Muscle of leg (tissue), 11 donors: ENCODE results near the gene NECAB2. TPM values are rescaled to one million over a fixed set of nuclear protein-coding genes. Genes with fewer than 3 reads are reported as not detected.
A peak's percentile ranks its signal among the peaks of the same experiment; 100 is the strongest.
"Not testable (repeated sequence)": the region's sequence is repeated elsewhere in the genome, so short reads cannot be mapped to it uniquely, and the experiment has no call there.

Source experiments
- DNase-seq: peaks from one replicate; pipeline ENCODE4 v3.0.0; 2013
- H3K27ac ChIP-seq: one replicate; pipeline ENCODE4 v1.5.1; 2013; ENCODE audit warnings: mild to moderate bottlenecking, low read length, control low read depth
- H3K27me3 ChIP-seq: one replicate; pipeline ENCODE4 v1.6.1; 2013; ENCODE audit warnings: low read length; ENCODE audit not compliant: control insufficient read depth, insufficient read depth
- H3K36me3 ChIP-seq: one replicate; pipeline ENCODE4 v1.6.1; 2013; ENCODE audit warnings: low read length; ENCODE audit not compliant: control insufficient read depth, insufficient read depth
- H3K4me1 ChIP-seq: one replicate; pipeline ENCODE4 v1.6.1; 2013; ENCODE audit warnings: low read length; ENCODE audit not compliant: control insufficient read depth, insufficient read depth
- H3K4me3 ChIP-seq: one replicate; pipeline ENCODE4 v1.5.1; 2013; ENCODE audit warnings: low read length, control low read depth
- H3K9me3 ChIP-seq: replicated peaks from 2 replicates; pipeline ENCODE4 v1.6.1; 2013; ENCODE audit warnings: low read depth, low read length; ENCODE audit not compliant: control insufficient read depth
- WGBS: methylation state at CpG from one replicate; pipeline ENCODE4 v1.1.5; 2013; ENCODE audit warnings: missing lambda C conversion rate; ENCODE audit not compliant: insufficient coverage; 5-methylcytosine and 5-hydroxymethylcytosine counted together
- polyA plus RNA-seq, 8 donors: library from polyadenylated mRNA; unstranded; fragments of 120-200 nt; gene quantifications; one replicate each; pipeline versions ENCODE4 v1.2.1 to v1.2.3, GENCODE V29; 2013; ENCODE audit warnings: inconsistent platforms in 1 of 8, low replicate concordance in 1 of 8; ENCODE audit not compliant: insufficient read length in 8 of 8, insufficient read depth in 1 of 8
- total RNA-seq: library from RNA; stranded (reverse); fragments of 120-200 nt; gene quantifications from one replicate; pipeline ENCODE4 v1.2.4, GENCODE V29; 2013

The NECAB2 gene
- total and polyA plus RNA-seq, 9 donors, result 0.22 to 1.5 (median 0.84) TPM

DNA sequence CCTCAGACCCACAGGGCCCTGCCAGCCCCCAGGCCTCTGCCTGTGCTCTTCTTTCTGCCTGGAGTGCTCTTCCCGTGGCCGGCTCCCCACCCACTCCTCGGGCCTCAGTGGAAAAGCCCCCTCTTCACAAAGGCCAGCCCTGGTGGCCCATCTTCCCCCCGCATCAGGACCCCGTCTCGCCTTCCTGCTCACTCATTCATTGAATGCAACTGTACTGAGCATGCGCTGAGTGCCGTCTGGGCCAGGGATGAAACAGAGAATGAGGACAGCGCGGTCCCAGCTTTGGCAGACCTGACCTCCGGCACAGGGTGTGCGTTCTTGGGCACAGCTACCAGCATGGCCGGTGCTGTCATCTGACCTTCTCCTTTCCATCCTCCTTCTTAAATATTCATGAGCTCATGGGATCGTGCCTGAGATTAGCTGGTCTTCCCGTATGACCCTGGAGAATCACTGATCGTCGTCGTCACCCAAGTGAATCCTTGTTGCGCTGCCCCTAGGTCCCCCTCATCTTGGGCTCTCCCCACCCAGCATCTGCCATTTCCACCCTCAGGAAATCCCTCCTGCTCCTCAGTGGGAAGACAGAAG, 31.4 kb upstream of the NECAB2 start:
- peaks cover 6% of the 10 kb centered on the region for H3K27me3 ChIP-seq
- no peak for DNase-seq
- no peak overlapping the region for H3K4me3 ChIP-seq
- H3K36me3 ChIP-seq, result no peaks in the 10 kb centered on the region
- no peaks in the 10 kb centered on the region for H3K9me3 ChIP-seq
- peaks cover 25% of the 10 kb centered on the region for H3K4me1 ChIP-seq
- no peak overlapping the region for H3K27ac ChIP-seq
- WGBS, result 80% methylated on average over 18 of the region's 19 CpGs

DNA sequence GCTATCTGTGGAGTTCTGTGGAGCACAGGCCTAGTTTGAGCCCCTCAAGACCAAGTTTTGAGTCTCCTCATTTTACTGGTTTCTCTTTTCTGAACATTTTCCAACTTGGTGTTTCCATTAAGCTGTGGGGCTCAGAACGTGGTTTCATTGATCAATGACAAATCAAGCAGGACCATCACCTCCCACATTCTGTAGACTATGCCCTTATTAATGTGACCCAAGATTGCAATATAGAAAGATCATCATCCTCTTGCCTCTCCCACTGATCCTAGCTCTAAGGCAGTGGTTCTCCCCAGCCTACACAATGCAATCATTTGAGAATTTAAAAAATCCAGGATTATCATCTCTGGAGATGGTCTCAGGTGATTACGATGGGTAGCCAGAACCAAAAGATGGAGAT, 30.8 kb upstream of the NECAB2 start:
- no peak overlapping the region for H3K27ac ChIP-seq
- peaks cover 6% of the 10 kb centered on the region for H3K27me3 ChIP-seq
- peaks cover 25% of the 10 kb centered on the region for H3K4me1 ChIP-seq
- no peak overlapping the region for H3K4me3 ChIP-seq
- H3K36me3 ChIP-seq, result no peaks in the 10 kb centered on the region
- no peak for DNase-seq
- WGBS, result 100% methylated on average over 1 of the region's 2 CpGs
- H3K9me3 ChIP-seq, result no peaks in the 10 kb centered on the region

DNA sequence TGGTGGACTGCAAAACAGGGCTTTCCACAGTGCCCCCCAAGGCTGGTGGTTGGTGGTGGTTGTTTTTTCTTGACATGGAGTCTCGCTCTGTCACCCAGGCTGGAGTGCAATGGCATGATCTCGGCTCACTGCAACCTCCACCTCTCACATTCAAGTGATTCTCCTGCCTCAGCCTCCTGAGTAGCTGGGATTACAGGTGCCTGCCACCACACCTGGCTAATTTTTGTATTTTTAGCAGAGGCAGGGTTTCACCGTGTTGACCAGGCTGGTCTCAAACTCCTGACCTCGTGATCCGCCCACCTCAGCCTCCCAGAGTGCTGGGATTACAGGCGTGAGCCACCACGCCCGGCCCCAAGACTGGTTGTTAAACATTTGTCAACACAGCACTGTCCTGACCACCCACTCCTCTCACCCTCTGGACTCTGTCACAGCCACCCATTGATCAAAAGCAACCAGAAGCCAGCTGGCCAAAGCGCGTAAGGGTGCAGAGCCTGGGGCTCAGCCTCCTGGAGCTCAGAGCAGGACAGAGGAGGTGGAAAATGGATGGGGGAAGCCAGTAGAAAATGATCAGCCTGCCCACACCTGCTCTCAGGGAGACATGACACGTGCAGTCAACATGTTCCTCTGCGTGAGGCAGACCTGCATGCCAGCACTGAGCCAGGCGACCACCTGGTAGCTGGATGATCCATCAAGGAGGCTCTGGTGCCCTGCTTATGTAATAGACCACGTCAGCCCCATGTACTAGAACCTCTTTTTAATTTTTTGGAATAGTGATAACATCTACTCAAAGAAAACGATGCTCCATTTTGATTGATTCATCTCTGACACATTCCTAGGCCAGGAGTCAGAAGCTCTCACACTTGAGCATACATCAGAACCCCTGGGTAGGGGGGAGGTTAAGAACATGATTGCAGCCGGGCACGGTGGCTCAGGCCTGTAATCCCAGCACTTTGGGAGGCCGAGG, 29.8 kb upstream of the NECAB2 start:
- WGBS, result 74% methylated on average over 7 of the region's 18 CpGs
- H3K36me3 ChIP-seq, result no peaks in the 10 kb centered on the region
- no peak for DNase-seq
- H3K4me1 ChIP-seq, result peaks cover 23% of the 10 kb centered on the region
- no peaks in the 10 kb centered on the region for H3K9me3 ChIP-seq
- H3K27me3 ChIP-seq, result peaks cover 6% of the 10 kb centered on the region
- H3K4me3 ChIP-seq, result no peak overlapping the region
- no peak overlapping the region for H3K27ac ChIP-seq

DNA sequence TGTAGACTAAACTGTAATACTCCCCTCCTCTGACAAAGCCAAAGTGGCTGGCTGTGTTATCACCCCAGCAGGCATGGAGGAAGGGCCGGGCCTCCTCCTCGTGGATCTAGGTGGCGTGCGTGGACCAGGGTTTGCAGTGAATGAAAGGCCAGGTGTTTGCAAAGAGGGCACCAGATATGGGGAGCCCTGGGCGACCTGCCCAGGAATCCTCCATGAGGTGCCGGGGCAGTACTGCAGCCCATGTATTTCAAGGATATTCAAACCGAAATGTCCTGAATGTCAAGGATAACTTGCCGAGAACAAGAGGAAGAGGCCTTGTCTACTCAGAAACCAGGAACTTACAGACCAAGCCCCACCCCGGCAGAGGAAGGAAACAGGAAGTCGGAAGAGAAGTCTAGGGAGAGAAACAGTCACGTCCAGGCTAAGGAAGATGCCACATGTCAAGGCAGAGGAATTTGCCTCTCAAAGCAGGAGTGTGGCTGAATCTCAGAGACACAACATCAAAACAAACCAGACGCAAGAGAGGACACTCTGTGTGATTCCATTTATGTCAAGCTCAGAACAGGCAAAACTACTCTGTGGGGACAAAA, 28.7 kb upstream of the NECAB2 start:
- H3K4me3 ChIP-seq, result no peak overlapping the region
- H3K27ac ChIP-seq, result no peak overlapping the region
- 72% methylated on average over 9 of the region's 12 CpGs for WGBS
- peaks cover 18% of the 10 kb centered on the region for H3K4me1 ChIP-seq
- H3K9me3 ChIP-seq, result no peaks in the 10 kb centered on the region
- DNase-seq, result peak; percentile 50
- H3K27me3 ChIP-seq, result peaks cover 4% of the 10 kb centered on the region
- H3K36me3 ChIP-seq, result no peaks in the 10 kb centered on the region

DNA sequence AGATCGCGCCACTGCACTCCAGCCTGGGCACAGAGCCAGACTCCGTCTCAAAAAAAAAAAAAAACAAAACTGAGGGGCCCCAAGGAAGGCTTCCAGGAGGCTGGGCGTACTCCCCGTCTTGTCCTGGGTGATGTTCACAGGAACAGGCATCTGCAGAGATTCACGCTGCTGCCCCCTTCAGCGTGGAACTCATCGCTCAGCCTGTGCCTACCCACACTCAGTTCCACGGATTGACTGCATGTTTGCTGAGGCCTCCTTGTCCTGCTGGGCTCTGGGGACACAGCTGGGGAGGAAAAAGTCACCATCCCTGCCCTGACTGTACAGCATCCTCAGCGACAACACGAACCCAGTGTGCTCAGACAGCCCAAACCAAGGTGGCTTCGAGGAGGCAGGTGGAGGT, 27.9 kb upstream of the NECAB2 start:
- Histone ChIP-seq H3K27ac (no peak overlapping the region), H3K4me1 (peaks cover 12% of the 10 kb centered on the region), H3K36me3 (no peaks in the 10 kb centered on the region), H3K4me3 (no peak overlapping the region), H3K9me3 (no peaks in the 10 kb centered on the region), H3K27me3 (peaks cover 4% of the 10 kb centered on the region)
- 79% methylated on average over 7 of the region's 12 CpGs for WGBS
- DNase-seq, result no peak

DNA sequence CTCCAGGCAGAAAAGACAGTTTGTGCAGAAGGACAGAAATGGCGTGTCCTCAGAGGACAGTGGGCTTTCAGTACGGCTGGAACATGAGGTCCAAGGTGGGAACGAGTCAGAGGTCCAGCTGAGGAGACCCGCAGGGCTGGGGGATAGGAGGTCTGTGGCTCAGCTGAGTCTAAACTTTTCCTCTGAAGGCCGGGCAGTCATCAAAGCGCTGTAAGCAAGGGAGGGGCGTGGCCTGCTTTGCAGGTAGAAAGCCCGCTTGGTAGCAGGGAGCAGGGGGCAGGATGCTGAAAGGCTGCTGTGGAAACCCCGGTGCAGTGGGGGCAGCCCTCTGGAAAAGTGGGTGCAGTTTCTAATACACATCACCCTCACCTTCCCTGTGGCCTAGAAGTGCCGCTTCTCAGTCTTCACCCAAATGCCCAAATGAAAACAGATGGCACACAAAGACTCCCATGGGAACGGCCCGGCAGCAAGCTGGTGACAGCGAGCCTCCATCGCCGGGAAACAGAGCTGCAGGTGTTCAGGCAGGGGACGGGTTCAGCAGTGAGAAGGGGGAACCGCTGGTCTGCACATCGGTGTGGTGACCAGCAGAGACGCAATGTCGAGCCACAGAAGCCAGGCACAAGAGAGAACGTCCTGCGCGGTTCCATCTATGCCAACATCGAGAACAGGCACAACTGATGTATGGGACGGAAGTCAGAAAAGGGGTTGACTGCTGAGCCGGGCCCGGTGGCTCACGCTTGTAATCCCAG, 27.2 kb upstream of the NECAB2 start:
- H3K27ac ChIP-seq, result no peak overlapping the region
- WGBS, result 56% methylated on average over 22 of the region's 28 CpGs
- no peaks in the 10 kb centered on the region for H3K9me3 ChIP-seq
- peaks cover 12% of the 10 kb centered on the region for H3K4me1 ChIP-seq
- no peaks in the 10 kb centered on the region for H3K36me3 ChIP-seq
- no peak for DNase-seq
- H3K27me3 ChIP-seq, result peaks cover 4% of the 10 kb centered on the region
- H3K4me3 ChIP-seq, result no peak overlapping the region

DNA sequence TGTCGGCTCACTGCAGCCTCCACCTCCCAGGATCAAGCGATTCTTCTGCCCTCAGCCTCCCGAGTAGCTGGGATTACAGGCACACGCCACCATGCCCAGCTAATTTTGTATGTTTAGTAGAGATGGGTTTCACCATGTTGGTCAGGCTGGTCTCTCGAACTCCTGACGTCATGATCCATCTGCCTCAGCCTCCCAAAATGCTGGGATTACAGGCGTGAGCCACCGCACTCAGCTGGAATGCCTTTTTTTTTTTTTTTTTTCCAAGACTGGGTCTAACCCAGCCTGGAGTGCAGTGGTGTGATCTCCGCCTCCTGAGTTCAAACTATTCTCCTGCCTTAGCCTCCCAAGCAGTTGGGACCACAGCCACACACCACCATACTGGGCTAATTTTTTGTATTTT, 26.5 kb upstream of the NECAB2 start:
- not testable (repeated sequence) for H3K27ac ChIP-seq, H3K9me3 ChIP-seq, DNase-seq, H3K4me3 ChIP-seq, H3K36me3 ChIP-seq, H3K27me3 ChIP-seq
- peaks cover 12% of the 10 kb centered on the region for H3K4me1 ChIP-seq
- 92% methylated on average over 6 of the region's 9 CpGs for WGBS

DNA sequence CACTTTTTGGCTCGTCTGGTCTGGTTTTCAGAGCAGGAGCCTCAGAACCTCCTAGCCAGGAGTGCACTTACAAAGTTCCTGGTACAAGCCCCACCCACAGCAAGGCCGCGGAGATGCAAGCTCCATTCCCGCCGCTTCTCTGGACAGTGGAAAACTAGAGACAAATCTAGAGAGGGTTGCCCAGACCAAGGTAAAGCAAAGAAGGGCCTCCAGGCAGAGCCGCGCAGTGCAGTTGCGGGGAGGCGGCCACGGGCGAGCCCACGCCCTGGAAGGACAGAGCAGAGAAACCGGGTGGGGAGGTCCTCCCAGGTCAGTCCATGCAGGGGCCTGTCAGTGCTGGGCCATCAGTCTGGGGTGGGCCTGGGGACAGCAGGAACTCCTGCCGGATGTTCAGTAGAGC, 26.0 kb upstream of the NECAB2 start:
- H3K4me1 ChIP-seq, result peaks cover 12% of the 10 kb centered on the region
- H3K27ac ChIP-seq, result no peak overlapping the region
- H3K4me3 ChIP-seq, result no peak overlapping the region
- no peaks in the 10 kb centered on the region for H3K9me3 ChIP-seq
- H3K27me3 ChIP-seq, result peaks cover 4% of the 10 kb centered on the region
- 84% methylated on average over 10 of the region's 14 CpGs for WGBS
- DNase-seq, result no peak
- H3K36me3 ChIP-seq, result no peaks in the 10 kb centered on the region

DNA sequence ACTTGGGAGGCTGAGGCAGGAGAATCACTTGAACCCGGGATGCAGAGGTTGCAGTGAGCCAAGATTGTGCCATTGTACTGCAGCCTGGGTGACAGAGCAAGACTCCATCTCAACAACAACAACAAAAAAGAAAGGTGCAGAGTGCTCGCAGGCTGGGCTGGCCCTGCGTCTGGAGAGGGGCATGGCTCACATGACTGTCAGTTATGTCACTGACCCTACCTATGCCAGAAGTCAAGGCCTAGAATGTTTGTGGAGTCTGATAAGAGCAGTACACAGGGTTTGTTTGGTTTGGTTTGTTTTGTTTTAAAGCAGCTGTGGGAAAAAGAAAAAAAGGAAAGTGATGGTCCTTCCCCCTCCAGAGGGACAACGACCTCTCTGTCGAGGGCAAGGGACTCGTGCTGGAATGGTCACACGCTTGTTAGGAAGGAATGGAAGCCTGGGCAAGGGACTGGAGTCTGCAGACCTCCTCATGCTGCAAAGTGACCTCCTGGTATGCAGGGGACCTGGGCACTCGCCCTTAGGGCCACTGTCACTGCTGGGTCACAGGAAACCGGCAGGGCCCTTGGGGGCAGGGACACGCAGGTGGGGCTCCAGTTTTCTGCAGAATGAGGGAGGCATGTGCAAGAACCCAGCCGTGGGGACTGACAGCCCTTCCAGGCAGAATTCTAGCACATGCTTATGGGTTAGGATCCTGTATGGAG, 25.1 kb upstream of the NECAB2 start:
- 66% methylated on average over 10 of the region's 11 CpGs for WGBS
- H3K27ac ChIP-seq, result no peak overlapping the region
- no peak for DNase-seq
- H3K27me3 ChIP-seq, result peaks cover 4% of the 10 kb centered on the region
- H3K4me1 ChIP-seq, result peaks cover 12% of the 10 kb centered on the region
- no peaks in the 10 kb centered on the region for H3K36me3 ChIP-seq
- no peak overlapping the region for H3K4me3 ChIP-seq
- H3K9me3 ChIP-seq, result no peaks in the 10 kb centered on the region
